Small intestine (tissue), 7 donors: ENCODE results near the gene TMEM176A. TPM values are rescaled to one million over a fixed set of nuclear protein-coding genes. Genes with fewer than 3 reads are reported as not detected.
A peak's percentile ranks its signal among the peaks of the same experiment; 100 is the strongest.

Experiments
- DNase-seq, 2 donors: peaks; one replicate each; pipeline versions ENCODE4 v3.0.0 to v3.0.0-alpha.2; 2013
- FAIRE-seq: peaks from 2 replicates; lab custom pipeline; 2012; peaks lifted over from hg19 to GRCh38; lab: Jason Lieb, UNC
- H3K27ac ChIP-seq, 3 donors: one replicate each; pipeline ENCODE4 v1.5.1; 2013; ENCODE audit warnings: low read length in 2 of 3, mild to moderate bottlenecking in 2 of 3, control low read depth in 1 of 3, inconsistent platforms in 1 of 3, low read depth in 1 of 3, moderate library complexity in 1 of 3
- H3K27me3 ChIP-seq, 3 donors: one replicate each; pipeline ENCODE4 v1.6.1; 2013; ENCODE audit warnings: low read length in 3 of 3, inconsistent platforms in 1 of 3; ENCODE audit not compliant: control insufficient read depth in 3 of 3, insufficient read depth in 3 of 3
- H3K36me3 ChIP-seq, 3 donors: one replicate each; pipeline ENCODE4 v1.6.1; 2013; ENCODE audit warnings: low read length in 3 of 3, inconsistent platforms in 1 of 3, low read depth in 1 of 3, mild to moderate bottlenecking in 1 of 3, moderate library complexity in 1 of 3; ENCODE audit not compliant: control insufficient read depth in 3 of 3, insufficient read depth in 2 of 3
- H3K4me1 ChIP-seq, 3 donors: one replicate each; pipeline ENCODE4 v1.6.1; 2013; ENCODE audit warnings: low read length in 2 of 3, inconsistent platforms in 1 of 3, low read depth in 1 of 3, mild to moderate bottlenecking in 1 of 3, moderate library complexity in 1 of 3; ENCODE audit not compliant: control insufficient read depth in 3 of 3, insufficient read depth in 2 of 3
- H3K4me3 ChIP-seq, 3 donors: one replicate each; pipeline ENCODE4 v1.5.1; 2013; ENCODE audit warnings: low read length in 3 of 3, control low read depth in 1 of 3, inconsistent platforms in 1 of 3, low read depth in 1 of 3, mild to moderate bottlenecking in 1 of 3, moderate library complexity in 1 of 3
- H3K9me3 ChIP-seq, 2 donors: one replicate each; pipeline ENCODE4 v1.6.1; 2013; ENCODE audit warnings: low read depth in 1 of 2, low read length in 1 of 2; ENCODE audit not compliant: control insufficient read depth in 2 of 2, insufficient read depth in 1 of 2
- WGBS, 3 donors: extraction: QIAGEN DNeasy Blood & Tissue Kit; methylation state at CpG; one replicate each; pipeline ENCODE4 v1.1.7; 2013; 5-methylcytosine and 5-hydroxymethylcytosine counted together
- polyA plus RNA-seq, 4 donors: library from polyadenylated mRNA; stranded (reverse) in 3 of 4; unstranded in 1 of 4; fragments of 200-250 nt in 3 of 4; fragments of 120-200 nt in 1 of 4; gene quantifications; one replicate each; pipeline versions ENCODE4 v1.2.1 to v1.2.3, GENCODE V29; 2013
- donor health status: healthy with polysubstance abuse.
- donor health status: control.
- donor health status: control.
- donor health status: Bipolar disorder and iron deficiency.
- donor health status: healthy.

The TMEM176A gene
- polyA plus RNA-seq, 4 donors, result 143 to 380 (median 229) TPM

DNA sequence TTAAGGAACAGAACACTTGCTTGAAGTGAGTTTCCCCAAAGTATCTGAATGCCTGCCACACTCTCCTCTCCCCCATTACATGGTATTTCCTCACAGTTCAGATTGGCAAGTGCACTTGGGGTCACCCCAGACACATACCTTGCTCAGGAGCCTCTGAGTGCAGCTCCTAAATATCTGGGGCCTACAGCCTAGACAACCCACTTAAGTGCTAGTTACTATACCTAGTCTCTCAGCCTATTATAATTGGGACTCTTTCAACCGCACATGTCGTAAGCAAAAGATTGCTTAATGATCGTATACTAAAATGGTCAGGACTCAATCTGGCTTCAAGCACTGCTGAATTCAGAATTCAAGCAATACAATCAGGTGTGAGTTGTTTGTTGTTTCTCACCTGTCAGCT is 20.3 kb upstream of the TMEM176A start:
- no peaks in the 10 kb centered on the region for H3K36me3 ChIP-seq
- H3K4me1 ChIP-seq, result peaks cover 2 to 17% (median 2%) of the 10 kb centered on the region in 3 donors
- DNase-seq (no peak), FAIRE-seq (no peak)
- 42 to 70% (median 59%) methylated on average over 3 of the region's 3 CpGs for WGBS, 3 donors
- no peaks in the 10 kb centered on the region for H3K27me3 ChIP-seq
- peak overlapping the region in 1 of 3 donors; percentile 72 for H3K27ac ChIP-seq
- no peak overlapping the region for H3K4me3 ChIP-seq
- H3K9me3 ChIP-seq, result no peaks in the 10 kb centered on the region

DNA sequence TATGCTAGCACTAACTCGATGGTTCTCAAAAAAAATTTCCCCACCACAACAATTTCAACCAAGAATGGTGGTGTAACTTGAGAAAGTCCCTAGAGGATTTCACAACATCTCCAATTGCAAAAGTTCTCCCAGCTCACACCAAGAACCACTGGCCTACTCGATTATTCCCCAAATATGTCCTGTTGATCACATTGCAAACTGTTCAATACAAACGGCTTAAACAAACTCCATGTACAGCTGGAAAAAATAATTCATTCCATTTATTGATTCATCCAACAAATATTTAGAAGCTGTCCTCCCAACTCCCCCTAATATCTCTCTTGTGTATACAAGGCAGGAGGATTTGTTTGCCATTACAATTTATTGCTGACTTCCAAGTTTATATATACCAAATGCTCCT is 19.5 kb upstream of the TMEM176A start:
- Histone ChIP-seq H3K9me3 (no peaks in the 10 kb centered on the region), H3K4me3 (no peak overlapping the region), H3K27me3 (no peaks in the 10 kb centered on the region), H3K4me1 (peaks cover 2 to 22% (median 2%) of the 10 kb centered on the region in 3 donors), H3K36me3 (no peaks in the 10 kb centered on the region), H3K27ac (no peak overlapping the region)
- FAIRE-seq (no peak), DNase-seq (peak in 1 of 2 donors; percentile 32)
- WGBS, 3 donors, result 40 to 54% (median 47%) methylated on average over 3 of the region's 3 CpGs

DNA sequence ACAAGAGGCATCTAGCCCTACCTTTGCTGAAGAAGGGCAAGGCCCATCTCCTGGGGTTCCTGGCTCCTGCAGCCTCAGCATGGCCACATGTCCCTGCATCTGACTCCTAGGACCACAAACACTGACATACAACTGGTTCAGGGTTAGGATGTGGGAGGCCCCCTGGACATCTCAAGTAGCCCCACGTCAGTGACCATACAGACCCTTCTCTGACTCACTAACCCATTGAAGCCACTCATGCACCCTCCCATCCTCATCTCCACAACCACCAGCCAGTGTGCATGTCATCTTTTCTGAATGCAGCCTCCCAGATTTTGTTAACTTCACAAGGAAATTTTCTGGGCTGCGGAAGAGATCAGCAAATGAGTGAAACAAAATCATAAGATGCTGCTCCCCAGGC is 18.6 kb upstream of the TMEM176A start:
- Histone ChIP-seq H3K9me3 (no peaks in the 10 kb centered on the region), H3K4me1 (peaks cover 2 to 23% (median 5%) of the 10 kb centered on the region in 3 donors), H3K27me3 (no peaks in the 10 kb centered on the region), H3K36me3 (no peaks in the 10 kb centered on the region), H3K4me3 (no peak overlapping the region), H3K27ac (peak overlapping the region in 1 of 3 donors; percentile 70)
- FAIRE-seq (no peak), DNase-seq (no peak)
- 83 to 90% (median 88%) methylated on average over 2 of the region's 2 CpGs for WGBS, 3 donors

DNA sequence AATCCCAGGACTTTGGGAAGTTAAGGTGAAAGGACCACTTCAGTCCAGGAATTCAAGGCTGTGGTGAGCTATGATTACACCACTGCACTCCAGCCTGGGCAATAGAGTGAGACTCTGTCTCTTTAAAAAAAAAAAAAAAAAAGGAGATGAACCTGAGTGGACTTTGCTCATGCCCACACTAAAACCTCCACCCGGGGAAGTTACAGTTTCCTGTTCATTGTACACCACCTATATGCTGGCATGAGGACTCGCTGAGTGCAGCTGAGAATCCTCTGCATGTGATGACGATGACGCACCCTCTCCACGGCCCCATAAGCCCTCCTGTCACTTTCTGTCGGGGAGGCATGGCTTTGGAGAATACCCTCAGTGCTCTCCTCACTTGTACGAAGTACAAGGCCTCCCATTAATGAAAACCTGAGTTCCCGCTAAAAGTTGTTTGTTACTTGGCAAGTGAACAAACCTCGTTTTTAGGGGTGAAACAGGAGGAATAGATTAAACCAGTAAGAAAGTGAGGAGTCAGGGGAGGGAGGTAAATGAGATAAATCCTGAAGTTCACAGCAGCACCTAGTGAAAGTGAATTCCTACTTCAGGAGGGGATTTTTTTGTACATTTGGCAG is 16.3 kb upstream of the TMEM176A start:
- Histone ChIP-seq H3K4me1 (peaks cover 2 to 37% (median 9%) of the 10 kb centered on the region in 3 donors), H3K27me3 (no peaks in the 10 kb centered on the region), H3K36me3 (peaks cover 0 to 7% (median 0%) of the 10 kb centered on the region in 3 donors), H3K27ac (peak overlapping the region; percentile 63 to 86 (median 81)), H3K4me3 (no peak overlapping the region), H3K9me3 (no peaks in the 10 kb centered on the region)
- no peak for FAIRE-seq
- WGBS, 3 donors, result 13 to 30% (median 19%) methylated on average over 9 of the region's 9 CpGs
- DNase-seq, result peak; percentile 93 to 95

DNA sequence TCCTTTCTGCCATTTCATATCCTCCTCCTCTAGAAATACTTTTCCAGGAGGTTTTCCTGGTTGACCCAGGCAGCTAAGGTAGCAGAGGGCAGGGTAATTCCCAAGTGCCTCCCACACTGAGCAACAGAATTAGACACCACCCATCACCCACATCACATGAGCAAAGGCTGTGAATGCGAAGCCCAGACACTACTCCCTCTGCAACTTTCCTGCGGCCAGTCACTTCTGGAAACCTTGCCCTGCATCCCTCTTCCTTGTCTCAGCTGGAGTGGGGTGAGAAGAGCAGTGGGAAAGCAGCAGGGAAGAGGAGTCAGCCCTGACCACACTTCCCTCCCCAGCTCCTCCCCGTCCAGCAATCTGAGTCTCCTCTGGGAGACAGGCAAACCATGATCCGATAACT is 15.6 kb upstream of the TMEM176A start:
- no peaks in the 10 kb centered on the region for H3K9me3 ChIP-seq
- no peak overlapping the region for H3K4me3 ChIP-seq
- WGBS, 3 donors, result 41 to 48% (median 43%) methylated on average over 4 of the region's 4 CpGs
- H3K4me1 ChIP-seq, result peaks cover 2 to 37% (median 9%) of the 10 kb centered on the region in 3 donors
- H3K27me3 ChIP-seq, result no peaks in the 10 kb centered on the region
- no peak for FAIRE-seq
- peaks cover 0 to 13% (median 0%) of the 10 kb centered on the region in 3 donors for H3K36me3 ChIP-seq
- DNase-seq, result peak; percentile 78 to 83
- peak overlapping the region; percentile 63 to 86 (median 81) for H3K27ac ChIP-seq

DNA sequence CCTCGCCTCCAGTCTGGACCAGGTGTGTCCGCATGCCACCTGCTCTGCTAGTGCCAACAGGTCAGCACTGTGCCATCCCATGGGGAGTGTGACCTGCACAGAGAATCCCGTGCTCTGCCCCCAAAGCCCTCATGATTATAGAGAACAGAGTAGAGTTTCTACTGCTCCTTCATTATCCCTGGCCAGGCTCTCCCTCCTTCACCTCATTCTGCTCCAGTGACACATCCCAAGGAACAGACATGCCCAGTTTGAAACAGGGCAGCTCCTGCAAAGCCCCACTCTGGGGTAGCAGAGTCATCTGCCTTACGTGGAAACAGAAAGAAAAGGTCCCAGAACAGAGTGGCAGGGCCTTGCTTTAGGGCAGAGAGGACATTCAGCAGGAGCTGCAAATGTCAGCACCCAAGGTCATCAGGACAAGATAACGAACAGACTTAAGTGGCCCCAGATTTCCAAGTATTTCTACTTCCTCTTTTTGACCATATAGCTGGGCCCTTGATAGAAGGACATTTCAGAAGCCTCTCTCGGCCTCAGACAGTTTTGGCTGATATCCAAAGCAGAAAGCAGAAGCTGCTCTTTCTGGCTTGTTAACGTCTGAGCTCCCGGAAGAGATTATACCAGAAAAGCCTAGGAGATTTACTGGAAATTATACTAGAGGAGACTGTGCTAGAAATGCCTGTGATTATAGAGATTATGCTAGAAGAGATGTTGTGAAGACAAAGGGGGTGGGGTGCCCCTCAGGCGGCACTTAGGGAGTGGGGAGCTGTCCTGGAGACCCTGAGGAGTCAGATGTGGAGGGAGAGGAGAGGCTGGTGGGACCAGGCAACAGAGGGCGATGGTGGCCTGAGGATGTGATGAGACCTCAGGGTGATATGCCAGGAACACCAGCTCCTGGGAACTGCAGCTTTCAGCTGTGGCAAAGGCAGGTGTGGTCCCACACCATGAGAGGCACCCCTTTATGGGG is 13.0 kb upstream of the TMEM176A start:
- Histone ChIP-seq H3K36me3 (peaks cover 0 to 34% (median 6%) of the 10 kb centered on the region in 3 donors), H3K27ac (peak overlapping the region; percentile 16 to 89 (median 51)), H3K4me3 (no peak overlapping the region), H3K4me1 (peaks cover 2 to 37% (median 9%) of the 10 kb centered on the region in 3 donors), H3K27me3 (no peaks in the 10 kb centered on the region), H3K9me3 (no peaks in the 10 kb centered on the region)
- 30 to 35% (median 33%) methylated on average over 10 of the region's 10 CpGs for WGBS, 3 donors
- FAIRE-seq, result no peak
- DNase-seq, result peak in 1 of 2 donors; percentile 52

DNA sequence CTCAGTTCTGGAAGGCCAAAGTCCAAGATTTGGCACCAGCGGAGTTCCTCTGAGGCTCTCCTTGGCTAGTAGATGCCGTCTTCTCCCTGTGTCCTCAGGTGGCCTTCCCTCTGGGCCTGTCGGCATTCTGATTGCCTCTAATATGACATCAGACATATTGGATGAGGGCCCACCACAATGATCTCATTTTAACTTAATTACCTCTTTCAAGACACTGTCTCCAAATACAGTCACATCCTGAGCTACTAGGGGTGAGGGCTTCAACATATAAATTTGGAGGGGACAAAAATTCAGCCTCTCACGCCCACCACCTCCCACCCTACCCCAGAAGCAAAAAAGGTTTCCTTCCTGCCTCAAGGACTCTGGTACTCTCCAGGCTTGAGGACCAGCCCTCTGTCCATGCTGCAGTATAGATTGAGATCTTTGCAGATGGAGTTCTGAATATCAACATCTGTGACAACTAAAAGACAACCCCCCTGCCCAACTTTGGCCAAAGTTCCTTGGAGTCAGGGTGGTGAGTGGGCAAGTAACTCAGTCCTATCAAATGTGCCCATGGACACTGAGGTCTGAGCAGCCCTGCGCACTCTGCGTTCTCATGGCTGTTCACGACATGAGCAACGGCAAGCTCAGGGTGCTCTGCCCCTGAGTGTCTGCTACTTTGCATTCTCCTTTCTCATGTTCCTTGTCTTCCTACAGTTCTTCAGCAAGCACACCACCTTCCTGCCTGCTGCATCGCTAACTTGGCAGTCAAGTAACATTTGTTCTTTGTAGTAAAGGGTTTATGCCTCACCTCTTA is 11.9 kb upstream of the TMEM176A start:
- 60 to 65% (median 65%) methylated on average over 9 of the region's 9 CpGs for WGBS, 3 donors
- Histone ChIP-seq H3K27ac (peak overlapping the region; percentile 16 to 89 (median 51)), H3K4me1 (peaks cover 2 to 35% (median 9%) of the 10 kb centered on the region in 3 donors), H3K36me3 (peaks cover 0 to 44% (median 6%) of the 10 kb centered on the region in 3 donors), H3K4me3 (no peak overlapping the region), H3K27me3 (no peaks in the 10 kb centered on the region), H3K9me3 (no peaks in the 10 kb centered on the region)
- FAIRE-seq, result no peak
- DNase-seq, result no peak
